Vagina (tissue), 2 donors: Measurements from ENCODE around the gene LTK. TPM values are rescaled to one million over a fixed set of nuclear protein-coding genes. Genes with fewer than 3 reads are reported as not detected.

ENCODE experiments used
- DNase-seq, 2 donors: peaks; one replicate each; pipeline ENCODE4 v3.0.0-alpha.2; 2017; ENCODE audit errors: extremely low spot score in 2 of 2
- H3K27ac ChIP-seq: fragments of 200-600 bp; sonication (generic); one replicate; pipeline ENCODE4 v1.5.1; 2019
- H3K27me3 ChIP-seq: fragments of 200-600 bp; sonication (generic); one replicate; pipeline ENCODE4 v1.5.1; 2019
- H3K36me3 ChIP-seq, 2 donors: fragments of 200-600 bp; sonication (generic); one replicate each; pipeline ENCODE4 v1.5.1; 2017 to 2019
- H3K4me1 ChIP-seq: fragments of 200-600 bp; sonication (generic); one replicate; pipeline ENCODE4 v1.5.1; 2019
- H3K4me3 ChIP-seq, 2 donors: fragments of 200-600 bp; sonication (generic); 1 replicate in 1 of 2; 2 replicates in 1 of 2; pipeline ENCODE4 v1.5.1; 2016 to 2019
- H3K9me3 ChIP-seq: fragments of 200-600 bp; sonication (generic); one replicate; pipeline ENCODE4 v1.5.1; 2019
- POLR2A ChIP-seq, 2 donors: fragments of 450-650 bp; IDR thresholded peaks; one replicate each; pipeline ENCODE4 v1.6.1; 2017; ENCODE audit warnings: antibody characterized with exemption in 2 of 2, mild to moderate bottlenecking in 2 of 2, moderate library complexity in 2 of 2
- POLR2AphosphoS5 ChIP-seq, 2 donors: sonication (generic); formaldehyde crosslinking; IDR thresholded peaks; one replicate each; pipeline ENCODE4 v1.9.0; 2017; ENCODE audit warnings: antibody characterized with exemption in 2 of 2, mild to moderate bottlenecking in 2 of 2, low read depth in 1 of 2; ENCODE audit not compliant: insufficient read depth in 1 of 2
- intact Hi-C: fragments of 100-400 bp; cut with DNase I; formaldehyde crosslinking; loops from one replicate; pipeline ENCODE4 v1.15.1; 2023
- total RNA-seq: library from RNA; depleted of rRNA; stranded (reverse); fragments of >200 nt; gene quantifications from one replicate; pipeline ENCODE4 v1.2.3, GENCODE V29; 2016
- TF ChIP-seq, protein P1 (sequence below), 3 experiments: fragments of 450-650 bp in 2 of 3; fragments of 200-600 bp in 1 of 3; sonication (generic) in 1 of 3; IDR thresholded peaks; one replicate each; pipeline ENCODE4 v1.5.1; 2017 to 2019; ENCODE audit warnings: antibody characterized with exemption in 3 of 3, mild to moderate bottlenecking in 2 of 3, moderate library complexity in 2 of 3

Gene LTK
- total RNA-seq, 1 donor from 2014 or later: 1.5 TPM

- TF ChIP-seq POLR2A (IDR thresholded peaks at IDR 0.05): no peak
- no peak for TF ChIP-seq POLR2AphosphoS5 (IDR thresholded peaks at IDR 0.05; ENCODE audit: insufficient read depth in 1 of 2, low read depth in 1 of 2)
- TF ChIP-seq, protein P1, sequence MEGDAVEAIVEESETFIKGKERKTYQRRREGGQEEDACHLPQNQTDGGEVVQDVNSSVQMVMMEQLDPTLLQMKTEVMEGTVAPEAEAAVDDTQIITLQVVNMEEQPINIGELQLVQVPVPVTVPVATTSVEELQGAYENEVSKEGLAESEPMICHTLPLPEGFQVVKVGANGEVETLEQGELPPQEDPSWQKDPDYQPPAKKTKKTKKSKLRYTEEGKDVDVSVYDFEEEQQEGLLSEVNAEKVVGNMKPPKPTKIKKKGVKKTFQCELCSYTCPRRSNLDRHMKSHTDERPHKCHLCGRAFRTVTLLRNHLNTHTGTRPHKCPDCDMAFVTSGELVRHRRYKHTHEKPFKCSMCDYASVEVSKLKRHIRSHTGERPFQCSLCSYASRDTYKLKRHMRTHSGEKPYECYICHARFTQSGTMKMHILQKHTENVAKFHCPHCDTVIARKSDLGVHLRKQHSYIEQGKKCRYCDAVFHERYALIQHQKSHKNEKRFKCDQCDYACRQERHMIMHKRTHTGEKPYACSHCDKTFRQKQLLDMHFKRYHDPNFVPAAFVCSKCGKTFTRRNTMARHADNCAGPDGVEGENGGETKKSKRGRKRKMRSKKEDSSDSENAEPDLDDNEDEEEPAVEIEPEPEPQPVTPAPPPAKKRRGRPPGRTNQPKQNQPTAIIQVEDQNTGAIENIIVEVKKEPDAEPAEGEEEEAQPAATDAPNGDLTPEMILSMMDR (IDR thresholded peaks at IDR 0.05): no peak
- peaks cover 0 to 47% of the 10 kb centered on the region in 2 donors for H3K36me3 ChIP-seq
- no peak for DNase-seq
- no peak overlapping the region for H3K27ac ChIP-seq
- no peaks in the 10 kb centered on the region for H3K27me3 ChIP-seq
- no peak overlapping the region for H3K4me3 ChIP-seq
- no peaks in the 10 kb centered on the region for H3K9me3 ChIP-seq
- intact Hi-C loops: no loop called here
- no peaks in the 10 kb centered on the region for H3K4me1 ChIP-seq
Measured at GRCh38 chr15:41466711-41467110, 46.9 kb downstream of the LTK start.

DNA sequence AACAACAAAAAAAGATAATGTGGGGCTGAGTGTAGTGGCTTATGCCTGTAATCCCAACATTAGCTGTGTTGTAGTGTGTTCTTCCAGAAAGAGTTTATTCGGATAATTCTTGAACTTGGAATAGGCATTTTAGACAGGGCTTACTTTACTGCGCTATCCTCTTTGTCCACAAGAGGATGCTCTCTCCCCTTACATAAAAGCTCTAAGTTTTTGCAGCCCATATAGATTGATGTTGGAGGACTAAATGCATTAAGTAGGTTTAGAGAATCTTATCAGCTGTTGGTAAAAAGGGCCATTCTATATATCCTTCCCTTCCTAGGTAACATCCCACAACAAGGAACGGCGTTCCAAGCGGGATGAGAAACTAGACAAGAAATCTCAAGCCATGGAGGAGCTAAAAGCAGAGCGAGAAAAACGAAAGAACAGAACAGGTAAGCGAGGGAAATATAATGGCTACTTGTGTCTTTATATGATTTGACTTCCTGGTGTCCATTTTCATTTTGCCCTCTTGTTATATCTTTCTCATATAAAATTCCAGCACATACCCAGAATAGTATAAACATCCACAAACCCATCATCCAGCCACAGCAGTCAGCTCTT is 47.7 kb downstream of the LTK start:
- DNase-seq: no peak
- TF ChIP-seq, protein P1 (IDR thresholded peaks at IDR 0.05): peak in 2 of 3 experiments; percentile 33 to 46
- no peak for TF ChIP-seq POLR2AphosphoS5 (IDR thresholded peaks at IDR 0.05; ENCODE audit: insufficient read depth in 1 of 2, low read depth in 1 of 2)
- TF ChIP-seq POLR2A (IDR thresholded peaks at IDR 0.05): no peak

GRCh38 chr15:41464889-41465580 is 48.6 kb downstream of the LTK start:
- TF ChIP-seq, protein P1 (IDR thresholded peaks at IDR 0.05): no peak
- no peak for TF ChIP-seq POLR2A (IDR thresholded peaks at IDR 0.05)
- no peak for TF ChIP-seq POLR2AphosphoS5 (IDR thresholded peaks at IDR 0.05; ENCODE audit: insufficient read depth in 1 of 2, low read depth in 1 of 2)
- no peaks in the 10 kb centered on the region for H3K4me1 ChIP-seq
- intact Hi-C loops: no loop called here
- no peaks in the 10 kb centered on the region for H3K27me3 ChIP-seq
- H3K4me3 ChIP-seq: no peak overlapping the region
- no peak overlapping the region for H3K27ac ChIP-seq
- no peaks in the 10 kb centered on the region for H3K9me3 ChIP-seq
- peaks cover 0 to 42% of the 10 kb centered on the region in 2 donors for H3K36me3 ChIP-seq
- no peak for DNase-seq

More for the DNA sequence above, 47.7 kb downstream of the LTK start:
- intact Hi-C loops: no loop called here
- Histone ChIP-seq H3K27me3 (no peaks in the 10 kb centered on the region), H3K4me3 (no peak overlapping the region), H3K36me3 (peaks cover 0 to 47% of the 10 kb centered on the region in 2 donors), H3K4me1 (no peaks in the 10 kb centered on the region), H3K27ac (no peak overlapping the region), H3K9me3 (no peaks in the 10 kb centered on the region)

DNA sequence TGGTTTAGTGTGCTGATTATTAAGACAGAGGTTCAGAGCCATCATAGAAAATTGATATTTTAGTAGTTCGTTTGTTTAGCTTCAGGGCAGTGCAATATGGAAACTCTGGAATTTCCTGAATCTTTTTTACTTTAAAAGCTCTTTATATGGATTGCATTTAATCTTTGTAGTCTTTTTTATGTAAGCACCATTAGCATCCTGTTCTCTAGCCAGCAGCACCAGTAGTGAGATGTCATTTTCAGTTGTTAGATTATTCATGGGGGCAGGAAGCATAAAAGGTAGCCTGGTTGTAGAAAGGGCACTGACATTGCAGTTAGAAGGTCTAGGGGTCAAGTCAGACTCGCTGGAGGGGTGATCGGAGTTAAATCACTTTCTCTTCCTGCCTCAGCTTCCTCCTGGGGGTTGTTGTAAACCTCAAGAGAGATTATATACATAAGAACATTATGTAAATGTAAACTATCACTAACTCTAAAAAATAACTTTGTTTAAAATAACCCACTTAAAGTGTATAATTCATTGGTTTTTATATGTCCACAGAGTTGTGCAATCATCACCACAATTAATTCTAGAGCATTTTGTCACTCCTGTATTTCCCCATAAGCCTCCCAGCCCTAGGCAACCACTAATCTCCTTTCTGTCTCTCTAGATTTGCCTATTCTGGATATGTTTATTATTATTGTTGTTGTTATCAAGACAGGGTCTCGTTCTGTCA is 51.4 kb downstream of the LTK start:
- intact Hi-C loops: no loop called here
- no peaks in the 10 kb centered on the region for H3K27me3 ChIP-seq
- no peak overlapping the region for H3K4me3 ChIP-seq
- TF ChIP-seq POLR2AphosphoS5 (IDR thresholded peaks at IDR 0.05; ENCODE audit: insufficient read depth in 1 of 2, low read depth in 1 of 2): no peak
- no peak for TF ChIP-seq POLR2A (IDR thresholded peaks at IDR 0.05)
- TF ChIP-seq, protein P1 (IDR thresholded peaks at IDR 0.05): no peak
- H3K36me3 ChIP-seq: peaks cover 0 to 48% of the 10 kb centered on the region in 2 donors
- no peak for DNase-seq
- H3K27ac ChIP-seq: no peak overlapping the region
- H3K9me3 ChIP-seq: no peaks in the 10 kb centered on the region
- H3K4me1 ChIP-seq: no peaks in the 10 kb centered on the region

Other genes starting within 250 kb of the LTK start
- not detected for gene OIP5, start 181.2 kb downstream of the LTK start, total RNA-seq
- 16.9 TPM for gene NUSAP1, start 180.9 kb downstream of the LTK start, total RNA-seq
- 6.9 TPM for gene NDUFAF1, start 111.3 kb downstream of the LTK start, total RNA-seq
- gene RTF1, start 96.7 kb downstream of the LTK start, total RNA-seq: 32.2 TPM
- not detected for gene ITPKA, start 20.0 kb downstream of the LTK start, total RNA-seq
- 19.9 TPM for gene RPAP1, start 30.4 kb upstream of the LTK start, total RNA-seq
- 13.3 TPM for gene TYRO3, start 45.4 kb upstream of the LTK start, total RNA-seq
- gene MGA, start 146.6 kb upstream of the LTK start, total RNA-seq: 44.2 TPM